Activated T-cell treated with anti-CD3 and anti-CD28 coated beads, Interleukin-2, amount 50 U/mL, for 4 hours (primary cell): ENCODE measurements around the gene HIP1R. TPM values are rescaled to one million over a fixed set of nuclear protein-coding genes. Genes with fewer than 3 reads are reported as not detected.

Experiments
- ATAC-seq, 2 donors: fragments of 200-7000 bp; cut with Tn5 transposase; one replicate each; pipeline ENCODE4 v1.10.0; 2021
- DNase-seq: peaks from one replicate; pipeline ENCODE4 v3.0.0-alpha.2; 2020
- H3K27me3 Mint-ChIP-seq: one replicate; pipeline ENCODE4 v1.8.0; 2021; ENCODE audit warnings: low read depth, mixed read lengths
- H3K36me3 Mint-ChIP-seq: one replicate; pipeline ENCODE4 v1.8.0; 2022; ENCODE audit warnings: mixed read lengths; ENCODE audit not compliant: insufficient read depth
- H3K4me1 Mint-ChIP-seq: one replicate; pipeline ENCODE4 v1.8.0; 2021; ENCODE audit warnings: low read depth, mixed read lengths
- H3K4me3 Mint-ChIP-seq: one replicate; pipeline ENCODE4 v1.8.0; 2021; ENCODE audit warnings: mild to moderate bottlenecking, moderate library complexity, mixed read lengths
- H3K9me3 Mint-ChIP-seq: one replicate; pipeline ENCODE4 v1.8.0; 2021; ENCODE audit warnings: mixed read lengths
- total RNA-seq, 3 donors: library from RNA; stranded (reverse); gene quantifications; one replicate each; pipeline ENCODE4 v1.2.1, GENCODE V29; 2021

The HIP1R gene
- total RNA-seq, 3 donors from 2014 or later = 23.2 to 34.5 (median 32.1) TPM

- H3K4me1 Mint-ChIP-seq = no peaks in the 10 kb centered on the region
- no peaks in the 10 kb centered on the region for H3K27me3 Mint-ChIP-seq
- DNase-seq = no peak
- no peak overlapping the region for H3K4me3 Mint-ChIP-seq
- H3K36me3 Mint-ChIP-seq = peaks cover 2% of the 10 kb centered on the region
- ATAC-seq = no peak
- no peaks in the 10 kb centered on the region for H3K9me3 Mint-ChIP-seq
Measured at GRCh38 chr12:122858591-122859302, 23.5 kb downstream of the HIP1R start.

- Mint-ChIP-seq H3K4me1 (no peaks in the 10 kb centered on the region), H3K4me3 (no peak overlapping the region), H3K9me3 (no peaks in the 10 kb centered on the region), H3K36me3 (peaks cover 4% of the 10 kb centered on the region), H3K27me3 (no peaks in the 10 kb centered on the region)
- ATAC-seq = no peak
- no peak for DNase-seq
Measured at GRCh38 chr12:122859303-122860039, 24.2 kb downstream of the HIP1R start.

- ATAC-seq = peak; percentile 75 to 79
- H3K9me3 Mint-ChIP-seq = no peaks in the 10 kb centered on the region
- DNase-seq = peak; percentile 82
- no peaks in the 10 kb centered on the region for H3K27me3 Mint-ChIP-seq
- no peak overlapping the region for H3K4me3 Mint-ChIP-seq
- peaks cover 10% of the 10 kb centered on the region for H3K36me3 Mint-ChIP-seq
- no peaks in the 10 kb centered on the region for H3K4me1 Mint-ChIP-seq
Measured at GRCh38 chr12:122860040-122860853, 25.0 kb downstream of the HIP1R start.

GRCh38 chr12:122860854-122861586, 25.8 kb downstream of the HIP1R start:
- no peaks in the 10 kb centered on the region for H3K9me3 Mint-ChIP-seq
- no peaks in the 10 kb centered on the region for H3K27me3 Mint-ChIP-seq
- DNase-seq = no peak
- no peaks in the 10 kb centered on the region for H3K4me1 Mint-ChIP-seq
- no peak overlapping the region for H3K4me3 Mint-ChIP-seq
- peaks cover 12% of the 10 kb centered on the region for H3K36me3 Mint-ChIP-seq
- ATAC-seq = no peak

GRCh38 chr12:122861587-122861970, 26.3 kb downstream of the HIP1R start:
- no peak for ATAC-seq
- Mint-ChIP-seq H3K9me3 (no peaks in the 10 kb centered on the region), H3K36me3 (peaks cover 13% of the 10 kb centered on the region), H3K4me3 (no peak overlapping the region), H3K27me3 (no peaks in the 10 kb centered on the region), H3K4me1 (no peaks in the 10 kb centered on the region)
- DNase-seq = no peak

GRCh38 chr12:122862110-122862634, 26.9 kb downstream of the HIP1R start:
- DNase-seq (no peak), ATAC-seq (no peak)
- H3K9me3 Mint-ChIP-seq = no peaks in the 10 kb centered on the region
- H3K27me3 Mint-ChIP-seq = no peaks in the 10 kb centered on the region
- H3K4me3 Mint-ChIP-seq = no peak overlapping the region
- no peaks in the 10 kb centered on the region for H3K4me1 Mint-ChIP-seq
- H3K36me3 Mint-ChIP-seq = peaks cover 16% of the 10 kb centered on the region

- H3K27me3 Mint-ChIP-seq = no peaks in the 10 kb centered on the region
- no peaks in the 10 kb centered on the region for H3K4me1 Mint-ChIP-seq
- H3K36me3 Mint-ChIP-seq = peaks cover 20% of the 10 kb centered on the region
- DNase-seq = no peak
- no peaks in the 10 kb centered on the region for H3K9me3 Mint-ChIP-seq
- no peak for ATAC-seq
- H3K4me3 Mint-ChIP-seq = no peak overlapping the region
Measured at GRCh38 chr12:122862872-122863701, 27.8 kb downstream of the HIP1R start.

GRCh38 chr12:122864894-122865253, 29.6 kb downstream of the HIP1R start:
- Mint-ChIP-seq H3K4me3 (no peak overlapping the region), H3K9me3 (no peaks in the 10 kb centered on the region), H3K27me3 (no peaks in the 10 kb centered on the region), H3K36me3 (peaks cover 30% of the 10 kb centered on the region), H3K4me1 (peaks cover 11% of the 10 kb centered on the region)
- DNase-seq (no peak), ATAC-seq (no peak)

GRCh38 chr12:122865268-122866231, 30.3 kb downstream of the HIP1R start:
- Mint-ChIP-seq H3K27me3 (no peaks in the 10 kb centered on the region), H3K9me3 (no peaks in the 10 kb centered on the region), H3K4me1 (peaks cover 16% of the 10 kb centered on the region), H3K36me3 (peaks cover 36% of the 10 kb centered on the region), H3K4me3 (no peak overlapping the region)
- DNase-seq = no peak
- no peak for ATAC-seq

- Mint-ChIP-seq H3K9me3 (no peaks in the 10 kb centered on the region), H3K36me3 (peaks cover 39% of the 10 kb centered on the region), H3K4me1 (peaks cover 24% of the 10 kb centered on the region), H3K27me3 (no peaks in the 10 kb centered on the region), H3K4me3 (no peak overlapping the region)
- no peak for DNase-seq
- ATAC-seq = no peak
Measured at GRCh38 chr12:122866379-122866778, 31.1 kb downstream of the HIP1R start.

GRCh38 chr12:122866950-122867607, 31.8 kb downstream of the HIP1R start:
- ATAC-seq (no peak), DNase-seq (no peak)
- Mint-ChIP-seq H3K27me3 (no peaks in the 10 kb centered on the region), H3K9me3 (no peaks in the 10 kb centered on the region), H3K36me3 (peaks cover 42% of the 10 kb centered on the region), H3K4me1 (peaks cover 31% of the 10 kb centered on the region), H3K4me3 (no peak overlapping the region)
